ENCODE results near the gene CHMP6.

The CHMP6 gene

DNA sequence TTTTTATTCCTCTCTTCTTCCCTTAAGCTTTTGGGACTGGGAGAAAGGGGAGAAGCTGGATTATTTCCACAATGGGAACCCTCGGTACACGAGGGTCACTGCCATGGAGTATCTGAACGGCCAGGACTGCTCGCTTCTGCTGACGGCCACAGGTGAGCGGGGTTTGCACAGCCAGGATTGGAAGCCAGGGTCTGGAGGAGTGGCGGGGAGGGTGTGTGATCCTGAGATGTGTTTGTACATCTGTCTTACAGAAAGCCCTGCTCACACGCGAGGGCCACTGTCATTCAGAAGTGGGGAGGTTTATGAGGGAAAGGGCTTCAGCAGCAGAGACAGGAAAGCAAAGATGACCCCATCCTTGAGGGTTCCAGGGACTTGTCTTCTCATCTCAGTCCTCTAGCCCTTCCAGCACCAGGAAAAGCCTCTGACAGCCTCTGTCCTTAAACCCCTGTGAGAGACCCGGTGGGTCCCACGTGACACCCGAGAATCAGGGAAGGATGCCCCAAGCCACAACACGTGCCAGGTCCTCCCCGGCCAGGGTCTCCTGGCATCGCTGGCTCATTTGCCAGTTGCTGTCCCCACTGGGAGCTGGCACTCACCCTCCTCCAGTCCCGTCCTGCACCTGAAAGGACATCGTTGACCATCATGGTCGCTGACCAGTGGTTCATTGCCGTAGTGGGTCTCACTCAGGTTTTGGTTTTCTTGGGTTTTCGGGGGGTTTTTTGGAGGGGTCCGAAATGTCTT lies 44.3 kb upstream of the CHMP6 start:
- no peak overlapping the region for H3K4me3 ChIP-seq (ENCODE audit: low read depth, low read length)
- TF ChIP-seq, protein P1, sequence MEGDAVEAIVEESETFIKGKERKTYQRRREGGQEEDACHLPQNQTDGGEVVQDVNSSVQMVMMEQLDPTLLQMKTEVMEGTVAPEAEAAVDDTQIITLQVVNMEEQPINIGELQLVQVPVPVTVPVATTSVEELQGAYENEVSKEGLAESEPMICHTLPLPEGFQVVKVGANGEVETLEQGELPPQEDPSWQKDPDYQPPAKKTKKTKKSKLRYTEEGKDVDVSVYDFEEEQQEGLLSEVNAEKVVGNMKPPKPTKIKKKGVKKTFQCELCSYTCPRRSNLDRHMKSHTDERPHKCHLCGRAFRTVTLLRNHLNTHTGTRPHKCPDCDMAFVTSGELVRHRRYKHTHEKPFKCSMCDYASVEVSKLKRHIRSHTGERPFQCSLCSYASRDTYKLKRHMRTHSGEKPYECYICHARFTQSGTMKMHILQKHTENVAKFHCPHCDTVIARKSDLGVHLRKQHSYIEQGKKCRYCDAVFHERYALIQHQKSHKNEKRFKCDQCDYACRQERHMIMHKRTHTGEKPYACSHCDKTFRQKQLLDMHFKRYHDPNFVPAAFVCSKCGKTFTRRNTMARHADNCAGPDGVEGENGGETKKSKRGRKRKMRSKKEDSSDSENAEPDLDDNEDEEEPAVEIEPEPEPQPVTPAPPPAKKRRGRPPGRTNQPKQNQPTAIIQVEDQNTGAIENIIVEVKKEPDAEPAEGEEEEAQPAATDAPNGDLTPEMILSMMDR (IDR thresholded peaks at IDR 0.05; ENCODE audit: low read depth, low read length): no peak

DNA sequence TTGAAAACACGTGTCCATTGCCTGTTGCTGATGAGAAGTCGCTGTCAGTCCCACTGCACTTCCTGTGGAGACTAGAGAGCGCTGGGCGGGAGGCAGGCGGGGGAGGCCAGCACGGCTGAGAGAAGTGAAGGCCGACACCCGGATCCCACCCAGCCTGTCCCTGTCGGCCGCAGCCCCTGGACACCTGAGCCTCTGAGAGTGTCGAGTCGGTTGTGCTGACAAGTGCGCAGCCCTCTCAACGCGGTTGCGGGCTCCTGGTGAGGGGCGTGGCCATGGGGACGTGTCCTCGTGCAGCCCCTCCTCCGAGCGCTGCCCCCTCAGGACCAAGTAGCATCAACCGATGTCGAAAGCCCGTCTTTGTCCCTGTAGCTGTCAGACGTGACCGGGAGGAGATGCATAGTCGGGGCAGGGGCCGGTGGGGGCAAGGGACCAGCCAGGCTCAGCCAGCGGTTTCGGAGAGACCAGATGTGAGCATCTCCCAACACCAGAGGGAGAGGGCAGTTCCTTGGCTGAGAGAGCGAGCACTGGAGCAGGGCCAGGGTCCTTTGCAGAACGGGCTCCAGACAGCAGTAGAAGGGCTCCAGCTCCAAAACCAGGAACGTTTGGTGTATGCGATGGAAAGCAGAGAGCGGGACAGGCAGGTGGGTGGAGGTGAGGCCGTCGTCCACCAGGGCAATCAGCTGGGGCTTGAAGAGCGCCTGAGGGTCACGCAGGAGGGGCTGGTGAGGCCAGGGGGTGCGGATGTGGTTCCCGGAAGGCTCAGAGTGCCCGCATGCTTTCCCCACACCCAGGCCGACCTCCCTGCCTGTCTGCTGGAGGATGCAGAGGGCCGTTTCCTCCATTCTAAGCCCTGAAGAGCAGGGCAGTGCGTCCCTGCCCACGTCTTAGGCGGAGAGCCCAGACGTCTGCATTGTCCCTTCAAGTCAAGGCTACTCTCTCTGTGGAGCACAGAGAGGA lies 43.3 kb upstream of the CHMP6 start:
- H3K4me3 ChIP-seq (ENCODE audit: low read depth, low read length): no peak overlapping the region
- TF ChIP-seq, protein P1 (IDR thresholded peaks at IDR 0.05; ENCODE audit: low read depth, low read length): no peak

DNA sequence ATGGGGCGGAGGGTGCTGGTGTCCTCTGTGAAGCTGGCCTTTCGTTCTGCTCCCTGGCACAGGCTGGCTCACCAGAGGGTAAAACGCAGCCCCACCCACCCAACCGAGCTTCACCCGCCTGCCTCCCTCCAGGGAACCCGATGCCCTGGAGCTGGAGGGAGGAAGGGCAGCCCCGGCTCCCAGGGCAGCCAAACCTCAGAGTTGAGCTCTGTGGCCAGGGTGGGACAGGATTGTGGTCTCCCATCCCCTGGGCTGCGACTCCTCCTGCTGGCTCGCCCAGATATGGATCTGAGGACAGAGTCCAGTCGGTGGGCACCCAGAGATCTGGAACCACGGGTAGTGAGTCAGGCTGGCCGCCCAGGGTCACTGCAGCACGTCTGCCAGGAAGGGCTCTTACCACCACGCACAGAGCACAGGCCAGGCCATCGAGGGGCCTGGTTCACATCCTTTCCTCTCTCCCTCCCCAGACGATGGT lies 42.6 kb upstream of the CHMP6 start:
- H3K4me3 ChIP-seq (ENCODE audit: low read depth, low read length): no peak overlapping the region
- TF ChIP-seq, protein P1 (IDR thresholded peaks at IDR 0.05; ENCODE audit: low read depth, low read length): no peak

DNA sequence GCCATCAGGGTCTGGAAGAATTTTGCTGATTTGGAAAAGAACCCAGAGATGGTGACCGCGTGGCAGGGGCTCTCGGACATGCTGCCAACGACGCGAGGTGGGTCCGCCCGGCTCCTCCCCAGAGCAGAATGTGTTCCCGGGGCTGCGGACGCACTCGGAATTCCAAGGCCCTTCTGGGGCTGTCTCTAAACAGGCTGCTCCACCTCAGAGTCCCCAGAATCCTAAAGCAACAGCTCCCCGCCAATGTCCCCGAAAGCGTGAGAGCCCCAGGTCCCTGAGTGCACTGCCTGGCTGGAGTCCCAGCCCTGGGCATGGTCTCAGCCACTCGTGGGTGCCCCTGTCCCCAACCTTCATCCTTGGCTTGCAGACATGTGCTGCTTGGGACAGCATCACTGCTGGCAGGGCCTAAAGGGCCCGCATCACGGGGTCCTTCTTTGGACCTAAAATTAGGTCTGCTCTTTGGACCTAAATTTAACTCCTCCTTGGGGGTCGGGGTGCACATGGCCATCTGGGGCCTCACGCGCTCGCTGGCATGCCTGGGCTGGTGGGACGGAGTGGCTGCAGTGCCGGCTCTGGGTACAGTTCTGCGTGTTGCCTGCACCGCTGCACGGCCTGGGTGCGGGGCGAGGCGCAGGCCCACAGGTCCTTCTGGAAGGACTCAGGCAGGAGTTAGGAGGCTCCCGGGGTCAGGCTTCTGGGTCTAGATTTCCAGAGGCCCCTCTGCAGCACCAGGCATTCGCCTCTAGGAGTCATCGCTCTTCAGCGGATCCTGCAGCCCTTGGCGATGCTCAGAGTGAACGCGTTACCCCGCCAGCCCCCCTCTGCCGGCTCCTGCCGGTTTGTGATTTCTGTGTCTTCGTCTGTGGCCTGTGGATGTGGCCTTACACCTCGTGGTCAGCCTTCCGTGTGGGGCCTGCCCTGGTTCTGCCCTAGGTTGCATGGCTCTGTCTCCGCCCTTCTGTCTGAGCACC lies 41.9 kb upstream of the CHMP6 start:
- TF ChIP-seq, protein P1 (IDR thresholded peaks at IDR 0.05; ENCODE audit: low read depth, low read length): no peak
- no peak overlapping the region for H3K4me3 ChIP-seq (ENCODE audit: low read depth, low read length)

DNA sequence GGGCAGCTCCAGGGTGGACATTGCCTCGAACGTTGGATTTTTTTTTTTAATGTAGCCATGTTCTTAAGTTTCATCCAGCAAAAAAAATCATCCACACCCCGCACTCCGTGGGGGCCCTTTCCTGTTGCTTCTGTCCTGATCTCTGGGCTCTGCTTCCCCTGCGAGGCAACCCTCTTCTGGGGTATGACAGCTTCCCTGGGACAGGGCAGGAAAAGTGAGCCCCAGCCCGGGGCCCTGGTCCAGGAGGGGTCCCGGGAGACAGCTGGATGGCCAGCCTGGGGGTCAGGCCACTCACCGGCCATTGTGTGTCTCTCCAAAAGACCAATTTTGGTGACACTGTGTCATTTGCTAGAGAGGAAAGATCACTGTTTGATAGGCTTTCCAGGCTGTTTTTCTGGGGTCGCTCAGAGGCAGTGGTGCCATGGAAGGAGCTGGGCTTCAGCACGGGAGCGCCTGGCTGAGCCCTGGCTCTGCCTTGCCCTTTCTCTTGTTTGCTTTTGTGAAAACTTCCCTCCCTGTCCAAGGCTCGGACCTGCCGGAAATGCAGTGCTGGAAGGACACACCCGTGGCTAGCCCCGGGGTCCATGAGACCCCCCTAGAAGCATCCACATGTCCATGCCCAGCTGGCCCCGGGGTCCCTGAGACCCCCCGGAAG lies 41.0 kb upstream of the CHMP6 start:
- no peak overlapping the region for H3K4me3 ChIP-seq (ENCODE audit: low read depth, low read length)
- TF ChIP-seq, protein P1 (IDR thresholded peaks at IDR 0.05; ENCODE audit: low read depth, low read length): no peak
